GM12873 (cell line): ENCODE measurements around the gene CFAP54.
A peak's percentile ranks its signal among the peaks of the same experiment; 100 is the strongest.

Experiments used
- CTCF ChIP-seq: IDR thresholded peaks from 2 replicates; pipeline ENCODE4 v1.5.1; 2012; ENCODE audit warnings: low read depth, mild to moderate bottlenecking, moderate library complexity, low read length, control low read depth; ENCODE audit not compliant: insufficient read depth; ENCODE audit errors: missing control alignments

Gene CFAP54

GRCh38 chr12:96652870-96653269 is 163.5 kb downstream of the CFAP54 start:
- TF ChIP-seq CTCF, result no peak

- no peak for TF ChIP-seq CTCF
Measured at GRCh38 chr12:96658075-96658474, 168.7 kb downstream of the CFAP54 start.

- no peak for TF ChIP-seq CTCF
Measured at GRCh38 chr12:96669786-96670185, 180.4 kb downstream of the CFAP54 start.

GRCh38 chr12:96670334-96670899 is 181.0 kb downstream of the CFAP54 start:
- no peak for TF ChIP-seq CTCF

- no peak for TF ChIP-seq CTCF
Measured at GRCh38 chr12:96677363-96677762, 188.0 kb downstream of the CFAP54 start.

- no peak for TF ChIP-seq CTCF
Measured at GRCh38 chr12:96687719-96688118, 198.3 kb downstream of the CFAP54 start.

- peak; percentile 18 for TF ChIP-seq CTCF
Measured at GRCh38 chr12:96698521-96698920, 209.1 kb downstream of the CFAP54 start.
